GM12878 (cell line): ENCODE data around the gene CTDP1. TPM values are rescaled to one million over a fixed set of nuclear protein-coding genes. Genes with fewer than 3 reads are reported as not detected.

Experiments
- ATAC-seq: fragments of 200-7000 bp; cut with Tn5 transposase; 3 replicates; pipeline ENCODE4 v1.9.1; 2020; ENCODE audit warnings: mild to moderate bottlenecking, moderate library complexity
- BruUV-seq: library from RNA; stranded (reverse); fragments of 400-500 nt; replicated peaks from 2 replicates; lab custom pipeline; 2021; lab: Mats Ljungman, UMichigan
- CTCF ChIA-PET: fragments of 300-600 bp; sonication (Branson Sonifier 250); formaldehyde crosslinking; extraction: SDS; loops from one replicate; lab custom pipeline; 2021; ENCODE audit warnings: inconsistent platforms; lab: Yijun Ruan, JAX
- POLR2A ChIA-PET: fragments of 350-600 bp; formaldehyde crosslinking; extraction: SDS; loops from one replicate; lab custom pipeline; 2021; ENCODE audit warnings: inconsistent platforms; lab: Charles Lee
- RAD21 ChIA-PET: fragments of 300-600 bp; sonication (Branson Sonifier 250); formaldehyde crosslinking; loops from one replicate; lab custom pipeline; 2023; ENCODE audit warnings: antibody characterized with exemption; ENCODE audit not compliant: unreplicated experiment; lab: Charles Lee
- SMC1A ChIA-PET: fragments of 300-600 bp; sonication (Branson Sonifier 250); formaldehyde crosslinking; loops from one replicate; lab custom pipeline; 2023; ENCODE audit not compliant: unreplicated experiment, uncharacterized antibody; lab: Charles Lee
- DNase-seq: peaks from one replicate; pipeline ENCODE4 v3.0.0-alpha.2; 2011; ENCODE audit warnings: low read depth, low spot score
- FAIRE-seq: peaks from 3 replicates; lab custom pipeline; 2011; peaks lifted over from hg19 to GRCh38; lab: Jason Lieb, UNC
- H2AFZ ChIP-seq: 2 replicates; pipeline ENCODE4 v1.6.0; 2011; ENCODE audit warnings: low read depth, low read length, control low read depth; ENCODE audit not compliant: control insufficient read depth
- H3K27ac ChIP-seq: 2 replicates; pipeline ENCODE4 v1.5.1; 2011; ENCODE audit warnings: control low read depth; ENCODE audit not compliant: control insufficient read depth, insufficient read depth
- H3K27me3 ChIP-seq, 2 experiments: replicated peaks in 1 of 2; 2 replicates each; pipeline versions ENCODE4 v1.6.0 to v1.6.1; 2011; ENCODE audit warnings: low read length in 1 of 2; ENCODE audit not compliant: control insufficient read depth in 2 of 2, insufficient read depth in 2 of 2
- H3K36me3 ChIP-seq, 2 experiments: 2 replicates each; pipeline ENCODE4 v1.5.1; 2011; ENCODE audit warnings: low read length in 1 of 2; ENCODE audit not compliant: control insufficient read depth in 2 of 2, insufficient read depth in 2 of 2
- H3K4me1 ChIP-seq: 2 replicates; pipeline ENCODE4 v1.6.1; 2011; ENCODE audit warnings: mild to moderate bottlenecking, low read length, moderate library complexity, mixed read lengths; ENCODE audit not compliant: control insufficient read depth, insufficient read depth
- H3K4me2 ChIP-seq: 2 replicates; pipeline ENCODE4 v1.6.0; 2011; ENCODE audit warnings: control low read depth; ENCODE audit not compliant: control insufficient read depth, insufficient read depth
- H3K4me3 ChIP-seq: fragments of 200-600 bp; sonication (generic); 2 replicates; pipeline ENCODE4 v1.5.1; 2016
- H3K79me2 ChIP-seq: 2 replicates; pipeline ENCODE4 v1.6.0; 2011; ENCODE audit warnings: low read length; ENCODE audit not compliant: control insufficient read depth, insufficient read depth
- H3K9ac ChIP-seq: 2 replicates; pipeline ENCODE4 v1.8.0; 2011; ENCODE audit warnings: low read length, control low read depth, mixed read lengths; ENCODE audit not compliant: control insufficient read depth, insufficient read depth
- H3K9me3 ChIP-seq: replicated peaks from 3 replicates; pipeline ENCODE4 v1.5.1; 2011; ENCODE audit warnings: mild to moderate bottlenecking, low read length; ENCODE audit not compliant: control insufficient read depth, insufficient read depth
- H4K20me1 ChIP-seq: 2 replicates; pipeline ENCODE4 v1.6.0; 2011; ENCODE audit not compliant: control insufficient read depth, insufficient read depth
- BCLAF1 ChIP-seq: fragments of 450-650 bp; IDR thresholded peaks from 2 replicates; pipeline ENCODE4 v1.6.1; 2017; ENCODE audit warnings: antibody characterized with exemption, mild to moderate bottlenecking, moderate library complexity
- NRF1 ChIP-seq: conservative IDR thresholded peaks from 2 replicates; pipeline ENCODE4 v1.6.1; 2011; ENCODE audit warnings: mild to moderate bottlenecking, low read depth, low read length, improper control_type of control experiment
- WGBS: methylation state at CpG from one replicate; pipeline ENCODE4 v1.1.6; 2016; ENCODE audit warnings: low lambda C conversion rate; ENCODE audit not compliant: insufficient replicate concordance, insufficient coverage; ENCODE audit errors: missing lambda C conversion rate; 5-methylcytosine and 5-hydroxymethylcytosine counted together
- in situ Hi-C: fragments of 300-500 bp; cut with MboI; formaldehyde crosslinking; loops from 9 replicates; pipeline ENCODE4 v1.14.3; 2018; ENCODE audit warnings: mixed read lengths
- intact Hi-C: fragments of 100-400 bp; cut with micrococcal nuclease; formaldehyde crosslinking; loops from one replicate; pipeline ENCODE4 v1.14.2; 2022; ENCODE audit not compliant: unreplicated experiment
- polyA plus RNA-seq, 11 experiments: library from polyadenylated mRNA; depleted of rRNA in 4 of 11; unstranded in 6 of 11; stranded (reverse) in 5 of 11; fragments of >200 nt; fragmentation: Nextera tagmentation in 4 of 11; fragmentation: Illumina TruSeq in 1 of 11; extraction: Ambion mirVana in 4 of 11; extraction: Trizol in 1 of 11; gene quantifications; 1 replicate in 1 of 11; 2 replicates in 10 of 11; pipeline versions ENCODE4 v1.2.1 to v1.2.3, GENCODE V29; 2011 to 2016; ENCODE audit warnings: inconsistent platforms in 2 of 11, missing spikeins in 2 of 11, low read depth in 1 of 11
- total RNA-seq, 4 experiments: library from RNA; depleted of rRNA in 3 of 4; stranded (reverse); fragments of >200 nt in 3 of 4; fragmentation: Illumina TruSeq in 1 of 4; extraction: Trizol in 1 of 4; gene quantifications; 2 replicates each; pipeline versions ENCODE4 v1.2.1 to v1.2.3, GENCODE V29; 2013 to 2021

Gene CTDP1
- total and polyA plus RNA-seq, 10 of the 15 experiments (the other 5 are each of a cell fraction or from before 2014, with no cell fraction given): 0.32 to 31.3 (median 8.8) TPM

GRCh38 chr18:79746730-79747129 is 67.1 kb downstream of the CTDP1 start:
- RAD21 ChIA-PET: no interaction called here

More at GRCh38 chr18:79746730-79747129, 67.1 kb downstream of the CTDP1 start:
- DNase-seq (no peak), ATAC-seq (no peak), FAIRE-seq (no peak)
- intact Hi-C loops (no loop called here), in situ Hi-C loops (no loop called here)
- Histone ChIP-seq H3K4me2 (no peak overlapping the region), H3K4me3 (no peak overlapping the region), H3K36me3 (peaks cover 3 to 4% of the 10 kb centered on the region in 2 experiments; a peak in 3 of 4 replicates), H3K79me2 (no peaks in the 10 kb centered on the region), H3K27me3 (no peaks in the 10 kb centered on the region), H2AFZ (no peak overlapping the region), H4K20me1 (no peaks in the 10 kb centered on the region), H3K27ac (no peak overlapping the region), H3K4me1 (no peaks in the 10 kb centered on the region), H3K9ac (no peak overlapping the region), H3K9me3 (no peaks in the 10 kb centered on the region)
- TF ChIP-seq BCLAF1 (no peak), NRF1 (no peak)
- ChIA-PET POLR2A (no interaction called here), CTCF (no interaction called here), SMC1A (no interaction called here)
- WGBS: 90% methylated on average over 8 of the region's 8 CpGs
- BruUV-seq: no TSS peak
